DND-41 (cell line): ENCODE results near the gene KRT71.

ENCODE experiments used
- ATAC-seq: fragments of 200-7000 bp; cut with Tn5 transposase; 3 replicates; pipeline ENCODE4 v1.9.1; 2021; ENCODE audit warnings: low read depth; ENCODE audit not compliant: insufficient read depth
- DNase-seq: peaks from one replicate; pipeline ENCODE4 v3.0.0-alpha.2; 2020
- H2AFZ ChIP-seq: 2 replicates; pipeline ENCODE4 v1.6.0; 2012; ENCODE audit warnings: low read depth, low read length
- H3K27ac ChIP-seq: 2 replicates; pipeline ENCODE4 v1.5.1; 2012; ENCODE audit warnings: low read length, inconsistent platforms
- H3K27me3 ChIP-seq: fragments of 200-600 bp; sonication (generic); 2 replicates; pipeline ENCODE4 v1.6.0; 2012; ENCODE audit warnings: low read length, mild to moderate bottlenecking, inconsistent platforms; ENCODE audit not compliant: insufficient read depth, poor library complexity
- H3K36me3 ChIP-seq: 2 replicates; pipeline ENCODE4 v1.5.1; 2012; ENCODE audit warnings: low read length, inconsistent platforms; ENCODE audit not compliant: insufficient read depth
- H3K4me1 ChIP-seq: 2 replicates; pipeline ENCODE4 v1.5.1; 2012; ENCODE audit warnings: mild to moderate bottlenecking, low read length; ENCODE audit not compliant: insufficient read depth
- H3K4me2 ChIP-seq: 2 replicates; pipeline ENCODE4 v1.6.0; 2012; ENCODE audit warnings: mild to moderate bottlenecking, moderate library complexity, low read length, inconsistent platforms; ENCODE audit not compliant: insufficient read depth
- H3K4me3 ChIP-seq, 2 experiments: fragments of 200-600 bp in 1 of 2; shearing (Covaris generic) in 1 of 2; 2 replicates each; pipeline ENCODE4 v1.5.1; 2012 to 2016; ENCODE audit warnings: inconsistent platforms in 2 of 2, low read length in 2 of 2, mild to moderate bottlenecking in 2 of 2, low read depth in 1 of 2, moderate library complexity in 1 of 2
- H3K79me2 ChIP-seq: 2 replicates; pipeline ENCODE4 v1.6.0; 2012; ENCODE audit warnings: low read length, inconsistent platforms; ENCODE audit not compliant: insufficient read depth
- H3K9ac ChIP-seq: 2 replicates; pipeline ENCODE4 v1.6.0; 2012; ENCODE audit warnings: low read depth, mild to moderate bottlenecking, inconsistent platforms, low read length, moderate library complexity
- H3K9me3 ChIP-seq: 2 replicates; pipeline ENCODE4 v1.5.1; 2012; ENCODE audit warnings: low read length, moderate library complexity, mild to moderate bottlenecking, inconsistent platforms; ENCODE audit not compliant: insufficient read depth, severe bottlenecking
- H4K20me1 ChIP-seq: 2 replicates; pipeline ENCODE4 v1.6.0; 2012; ENCODE audit warnings: low read length; ENCODE audit not compliant: insufficient read depth
- CTCF ChIP-seq: IDR thresholded peaks from 2 replicates; pipeline ENCODE4 v1.5.1; 2012; ENCODE audit warnings: borderline replicate concordance, low read length, moderate library complexity, mild to moderate bottlenecking; ENCODE audit not compliant: poor library complexity, severe bottlenecking; ENCODE audit errors: extremely low read depth
- EZH2 ChIP-seq: IDR thresholded peaks from 3 replicates; pipeline ENCODE4 v1.6.1; 2012; ENCODE audit warnings: borderline replicate concordance, low read depth, mild to moderate bottlenecking, moderate library complexity, low read length, inconsistent platforms; ENCODE audit not compliant: severe bottlenecking

Gene KRT71

GRCh38 chr12:52537101-52537500 is 15.8 kb downstream of the KRT71 start:
- TF ChIP-seq CTCF (no peak), EZH2 (no peak)

GRCh38 chr12:52535574-52535973 is 17.4 kb downstream of the KRT71 start:
- H2AFZ ChIP-seq: no peak overlapping the region
- no peak for DNase-seq
- H3K4me1 ChIP-seq: no peaks in the 10 kb centered on the region
- ATAC-seq: no peak
- no peak overlapping the region for H3K4me2 ChIP-seq
- H3K9ac ChIP-seq: no peak overlapping the region
- no peaks in the 10 kb centered on the region for H3K79me2 ChIP-seq
- no peak for TF ChIP-seq EZH2
- TF ChIP-seq CTCF: no peak
- no peaks in the 10 kb centered on the region for H3K36me3 ChIP-seq
- no peak overlapping the region for H3K27ac ChIP-seq
- H3K4me3 ChIP-seq: no peak overlapping the region
- H4K20me1 ChIP-seq: no peaks in the 10 kb centered on the region
- H3K9me3 ChIP-seq: no peaks in the 10 kb centered on the region
- peaks cover 3% of the 10 kb centered on the region for H3K27me3 ChIP-seq

More at GRCh38 chr12:52537101-52537500, 15.8 kb downstream of the KRT71 start:
- Histone ChIP-seq H3K36me3 (no peaks in the 10 kb centered on the region), H2AFZ (no peak overlapping the region), H3K4me3 (no peak overlapping the region), H3K4me1 (no peaks in the 10 kb centered on the region), H3K4me2 (no peak overlapping the region), H3K27me3 (no peaks in the 10 kb centered on the region), H3K27ac (no peak overlapping the region), H3K79me2 (no peaks in the 10 kb centered on the region), H3K9me3 (no peaks in the 10 kb centered on the region), H3K9ac (no peak overlapping the region), H4K20me1 (no peaks in the 10 kb centered on the region)
- ATAC-seq (no peak), DNase-seq (no peak)

- Histone ChIP-seq H3K4me2 (no peak overlapping the region), H3K79me2 (no peaks in the 10 kb centered on the region), H3K4me1 (no peaks in the 10 kb centered on the region), H3K9ac (no peak overlapping the region), H3K27me3 (peaks cover 3% of the 10 kb centered on the region), H3K4me3 (no peak overlapping the region), H3K9me3 (no peaks in the 10 kb centered on the region), H2AFZ (no peak overlapping the region), H4K20me1 (no peaks in the 10 kb centered on the region), H3K36me3 (no peaks in the 10 kb centered on the region), H3K27ac (no peak overlapping the region)
- ATAC-seq (no peak), DNase-seq (no peak)
- no peak for TF ChIP-seq EZH2
- no peak for TF ChIP-seq CTCF
These were observed 18.5 kb downstream of the KRT71 start for GRCh38 chr12:52534482-52534881.

GRCh38 chr12:52533686-52534470 is 19.1 kb downstream of the KRT71 start:
- H3K36me3 ChIP-seq: no peaks in the 10 kb centered on the region
- no peaks in the 10 kb centered on the region for H3K9me3 ChIP-seq
- H3K27me3 ChIP-seq: peaks cover 3% of the 10 kb centered on the region
- no peaks in the 10 kb centered on the region for H3K79me2 ChIP-seq
- H4K20me1 ChIP-seq: no peaks in the 10 kb centered on the region
- DNase-seq: no peak
- TF ChIP-seq EZH2 (no peak), CTCF (no peak)
- no peak overlapping the region for H3K27ac ChIP-seq
- no peak overlapping the region for H3K4me3 ChIP-seq
- H3K9ac ChIP-seq: no peak overlapping the region
- ATAC-seq: no peak
- no peaks in the 10 kb centered on the region for H3K4me1 ChIP-seq
- no peak overlapping the region for H3K4me2 ChIP-seq
- no peak overlapping the region for H2AFZ ChIP-seq
